Endothelial cell of umbilical vein (primary cell): ENCODE results near the gene RAP2A.

ENCODE experiments used
- EZH2 ChIP-seq: IDR thresholded peaks from 2 replicates; pipeline ENCODE4 v1.6.1; 2012; ENCODE audit warnings: borderline replicate concordance, low read depth, mild to moderate bottlenecking, moderate library complexity, low read length, inconsistent platforms; ENCODE audit not compliant: severe bottlenecking
- FOS ChIP-seq: IDR thresholded peaks from 2 replicates; pipeline ENCODE4 v1.6.1; 2011; ENCODE audit warnings: mild to moderate bottlenecking, low read length, moderate library complexity, borderline replicate concordance; ENCODE audit not compliant: insufficient read depth
- GATA2 ChIP-seq: IDR thresholded peaks from 2 replicates; pipeline ENCODE4 v1.7.0; 2011; ENCODE audit warnings: low read depth, mild to moderate bottlenecking, moderate library complexity, mixed read lengths, low read length; ENCODE audit not compliant: insufficient read length, insufficient read depth
- JUN ChIP-seq: IDR thresholded peaks from 2 replicates; pipeline ENCODE4 v1.6.1; 2011; ENCODE audit warnings: borderline replicate concordance, low read depth; ENCODE audit not compliant: insufficient read length, insufficient read depth
- MYC ChIP-seq: IDR thresholded peaks from one replicate; pipeline ENCODE4 v1.6.1; 2011; ENCODE audit warnings: mild to moderate bottlenecking, low read depth, low read length
- POLR2A ChIP-seq: IDR thresholded peaks from 2 replicates; pipeline ENCODE4 v1.6.1; 2012; ENCODE audit warnings: low read depth, mild to moderate bottlenecking, control low read depth, low read length
- POLR2AphosphoS5 ChIP-seq: IDR thresholded peaks from 2 replicates; pipeline ENCODE4 v1.6.1; 2012; ENCODE audit warnings: low read depth, mild to moderate bottlenecking, control low read depth, low read length, moderate library complexity; ENCODE audit not compliant: insufficient read depth
- TF ChIP-seq, protein P1 (sequence below), 2 donors: IDR thresholded peaks; 1 replicate in 1 of 2; 2 replicates in 1 of 2; pipeline ENCODE4 v1.5.1; 2011; ENCODE audit warnings: low read length in 2 of 2, mild to moderate bottlenecking in 2 of 2, moderate library complexity in 2 of 2, control low read depth in 1 of 2, inconsistent platforms in 1 of 2, low read depth in 1 of 2; ENCODE audit not compliant: insufficient read depth in 1 of 2; ENCODE audit errors: extremely low read depth in 1 of 2
- TF ChIP-seq, protein P2 (sequence below): IDR thresholded peaks from 2 replicates; pipeline ENCODE4 v1.6.1; 2011; ENCODE audit not compliant: insufficient read depth, insufficient read length

DNA sequence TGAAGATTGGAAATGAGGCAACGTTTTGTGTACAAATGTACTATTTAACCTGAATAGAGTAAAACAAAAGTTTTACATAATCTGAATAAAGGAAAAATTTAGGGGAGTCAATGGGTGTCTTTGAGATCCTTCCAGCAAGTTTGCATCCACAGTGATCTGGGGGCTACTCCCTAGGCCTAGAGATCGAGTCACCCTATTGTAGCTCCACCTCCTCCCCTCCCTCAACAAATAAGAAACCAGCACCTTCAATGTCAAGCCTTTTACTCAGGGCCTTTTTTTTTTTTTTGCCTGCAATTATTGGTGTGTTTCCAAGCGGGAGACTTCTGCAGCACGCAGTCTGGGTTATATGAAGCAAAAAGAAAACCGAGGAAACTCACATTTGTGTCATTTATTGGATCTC, 16.3 kb upstream of the RAP2A start:
- TF ChIP-seq FOS, result no peak
- TF ChIP-seq, protein P1, sequence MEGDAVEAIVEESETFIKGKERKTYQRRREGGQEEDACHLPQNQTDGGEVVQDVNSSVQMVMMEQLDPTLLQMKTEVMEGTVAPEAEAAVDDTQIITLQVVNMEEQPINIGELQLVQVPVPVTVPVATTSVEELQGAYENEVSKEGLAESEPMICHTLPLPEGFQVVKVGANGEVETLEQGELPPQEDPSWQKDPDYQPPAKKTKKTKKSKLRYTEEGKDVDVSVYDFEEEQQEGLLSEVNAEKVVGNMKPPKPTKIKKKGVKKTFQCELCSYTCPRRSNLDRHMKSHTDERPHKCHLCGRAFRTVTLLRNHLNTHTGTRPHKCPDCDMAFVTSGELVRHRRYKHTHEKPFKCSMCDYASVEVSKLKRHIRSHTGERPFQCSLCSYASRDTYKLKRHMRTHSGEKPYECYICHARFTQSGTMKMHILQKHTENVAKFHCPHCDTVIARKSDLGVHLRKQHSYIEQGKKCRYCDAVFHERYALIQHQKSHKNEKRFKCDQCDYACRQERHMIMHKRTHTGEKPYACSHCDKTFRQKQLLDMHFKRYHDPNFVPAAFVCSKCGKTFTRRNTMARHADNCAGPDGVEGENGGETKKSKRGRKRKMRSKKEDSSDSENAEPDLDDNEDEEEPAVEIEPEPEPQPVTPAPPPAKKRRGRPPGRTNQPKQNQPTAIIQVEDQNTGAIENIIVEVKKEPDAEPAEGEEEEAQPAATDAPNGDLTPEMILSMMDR (IDR thresholded peaks at IDR 0.05; ENCODE audit: extremely low read depth in 1 of 2, insufficient read depth in 1 of 2, low read depth in 1 of 2, low read length in 2 of 2), result no peak
- TF ChIP-seq, protein P2, sequence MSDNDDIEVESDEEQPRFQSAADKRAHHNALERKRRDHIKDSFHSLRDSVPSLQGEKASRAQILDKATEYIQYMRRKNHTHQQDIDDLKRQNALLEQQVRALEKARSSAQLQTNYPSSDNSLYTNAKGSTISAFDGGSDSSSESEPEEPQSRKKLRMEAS, result no peak
- TF ChIP-seq MYC, result no peak
- TF ChIP-seq POLR2A, result no peak
- TF ChIP-seq JUN, result no peak
- TF ChIP-seq POLR2AphosphoS5, result no peak
- TF ChIP-seq EZH2, result no peak
- TF ChIP-seq GATA2, result no peak
